ENCODE measurements around the gene BCL2L11.

GRCh38 chr2:111188681-111189080 is 68.0 kb downstream of the BCL2L11 start:
- TF ChIP-seq CTCF (IDR thresholded peaks at IDR 0.05; ENCODE audit: poor library complexity): no peak
- no peak for TF ChIP-seq EZH2 (IDR thresholded peaks at IDR 0.05; ENCODE audit: borderline replicate concordance)
- no peak for TF ChIP-seq EZH2phosphoT487 (IDR thresholded peaks at IDR 0.05; ENCODE audit: low read depth, severe bottlenecking, unreplicated experiment)

Data from hepatocyte (in vitro differentiated cells).